ENCODE measurements around the gene CD79A.

Gene CD79A

GRCh38 chr19:41897181-41897580 is 20.1 kb downstream of the CD79A start:
- H3K27ac Mint-ChIP-seq, result peak overlapping the region; percentile 88 to 93

GRCh38 chr19:41897820-41898219 is 20.7 kb downstream of the CD79A start:
- no peaks in the 10 kb centered on the region for H3K9me3 Mint-ChIP-seq
- DNase-seq (no peak), ATAC-seq (replicated peaks) (no peak)
- H3K27me3 Mint-ChIP-seq, result no peaks in the 10 kb centered on the region
- H3K36me3 Mint-ChIP-seq (ENCODE audit: insufficient read depth), result peaks cover 82% of the 10 kb centered on the region
- peak overlapping the region; percentile 88 to 93 for H3K27ac Mint-ChIP-seq
- no peak overlapping the region for H3K4me3 Mint-ChIP-seq
- peaks cover 36 to 47% of the 10 kb centered on the region in 2 donors for H3K4me1 Mint-ChIP-seq (ENCODE audit: low read depth in 2 of 2)

More at GRCh38 chr19:41897181-41897580, 20.1 kb downstream of the CD79A start:
- Mint-ChIP-seq H3K27me3 (no peaks in the 10 kb centered on the region), H3K36me3 (ENCODE audit: insufficient read depth) (peaks cover 80% of the 10 kb centered on the region), H3K9me3 (no peaks in the 10 kb centered on the region), H3K4me1 (ENCODE audit: low read depth in 2 of 2) (peaks cover 37 to 49% of the 10 kb centered on the region in 2 donors), H3K4me3 (no peak overlapping the region)
- ATAC-seq (replicated peaks) (no peak), DNase-seq (no peak)

GRCh38 chr19:41898235-41898634 is 21.2 kb downstream of the CD79A start:
- no peak for ATAC-seq (replicated peaks)
- Mint-ChIP-seq H3K27ac (peak overlapping the region; percentile 88 to 93), H3K4me1 (ENCODE audit: low read depth in 2 of 2) (peaks cover 33 to 44% of the 10 kb centered on the region in 2 donors), H3K4me3 (no peak overlapping the region), H3K27me3 (no peaks in the 10 kb centered on the region), H3K36me3 (ENCODE audit: insufficient read depth) (peaks cover 86% of the 10 kb centered on the region), H3K9me3 (no peaks in the 10 kb centered on the region)
- DNase-seq, result no peak

- no peaks in the 10 kb centered on the region for H3K9me3 Mint-ChIP-seq
- peak overlapping the region in 1 of 2 donors; percentile 80 for H3K27ac Mint-ChIP-seq
- DNase-seq, result no peak
- ATAC-seq (replicated peaks), result no peak
- no peaks in the 10 kb centered on the region for H3K27me3 Mint-ChIP-seq
- H3K36me3 Mint-ChIP-seq (ENCODE audit: insufficient read depth), result peaks cover 94% of the 10 kb centered on the region
- no peak overlapping the region for H3K4me3 Mint-ChIP-seq
- H3K4me1 Mint-ChIP-seq (ENCODE audit: low read depth in 2 of 2), result peaks cover 37 to 44% of the 10 kb centered on the region in 2 donors
Measured at GRCh38 chr19:41901707-41902360, 24.8 kb downstream of the CD79A start.

GRCh38 chr19:41902594-41902993 is 25.5 kb downstream of the CD79A start:
- Mint-ChIP-seq H3K9me3 (no peaks in the 10 kb centered on the region), H3K4me3 (no peak overlapping the region), H3K4me1 (ENCODE audit: low read depth in 2 of 2) (peaks cover 39 to 46% of the 10 kb centered on the region in 2 donors), H3K36me3 (ENCODE audit: insufficient read depth) (peaks cover 97% of the 10 kb centered on the region), H3K27ac (peak overlapping the region; percentile 80 to 90), H3K27me3 (no peaks in the 10 kb centered on the region)
- ATAC-seq (replicated peaks) (no peak), DNase-seq (no peak)

GRCh38 chr19:41903193-41903953 is 26.3 kb downstream of the CD79A start:
- Mint-ChIP-seq H3K36me3 (ENCODE audit: insufficient read depth) (peaks cover 91% of the 10 kb centered on the region), H3K4me3 (no peak overlapping the region), H3K27me3 (no peaks in the 10 kb centered on the region), H3K27ac (peak overlapping the region; percentile 80 to 90), H3K9me3 (no peaks in the 10 kb centered on the region), H3K4me1 (ENCODE audit: low read depth in 2 of 2) (peaks cover 31 to 39% of the 10 kb centered on the region in 2 donors)
- ATAC-seq (replicated peaks), result no peak
- DNase-seq, result no peak

- H3K4me1 Mint-ChIP-seq (ENCODE audit: low read depth in 2 of 2), result peaks cover 31 to 32% of the 10 kb centered on the region in 2 donors
- peaks cover 91% of the 10 kb centered on the region for H3K36me3 Mint-ChIP-seq (ENCODE audit: insufficient read depth)
- no peaks in the 10 kb centered on the region for H3K27me3 Mint-ChIP-seq
- no peak for DNase-seq
- ATAC-seq (replicated peaks), result no peak
- no peaks in the 10 kb centered on the region for H3K9me3 Mint-ChIP-seq
- H3K27ac Mint-ChIP-seq, result peak overlapping the region in 1 of 2 donors; percentile 60
- H3K4me3 Mint-ChIP-seq, result peak overlapping the region in 1 of 2 donors; percentile 36
Measured at GRCh38 chr19:41904118-41904870, 27.2 kb downstream of the CD79A start.

- H3K36me3 Mint-ChIP-seq (ENCODE audit: insufficient read depth), result peaks cover 86% of the 10 kb centered on the region
- H3K27me3 Mint-ChIP-seq, result no peaks in the 10 kb centered on the region
- H3K4me3 Mint-ChIP-seq, result no peak overlapping the region
- ATAC-seq (replicated peaks), result no peak
- peak overlapping the region; percentile 9 to 60 for H3K27ac Mint-ChIP-seq
- no peaks in the 10 kb centered on the region for H3K9me3 Mint-ChIP-seq
- peaks cover 34 to 38% of the 10 kb centered on the region in 2 donors for H3K4me1 Mint-ChIP-seq (ENCODE audit: low read depth in 2 of 2)
- DNase-seq, result no peak
Measured at GRCh38 chr19:41905273-41906002, 28.4 kb downstream of the CD79A start.

GRCh38 chr19:41906271-41906670 is 29.2 kb downstream of the CD79A start:
- Mint-ChIP-seq H3K27ac (peak overlapping the region; percentile 9 to 75), H3K9me3 (no peaks in the 10 kb centered on the region), H3K36me3 (ENCODE audit: insufficient read depth) (peaks cover 85% of the 10 kb centered on the region), H3K4me3 (no peak overlapping the region), H3K27me3 (no peaks in the 10 kb centered on the region), H3K4me1 (ENCODE audit: low read depth in 2 of 2) (peaks cover 42 to 47% of the 10 kb centered on the region in 2 donors)
- DNase-seq, result no peak
- no peak for ATAC-seq (replicated peaks)

- no peak for DNase-seq
- H3K27me3 Mint-ChIP-seq, result peaks cover 0 to 3% of the 10 kb centered on the region in 2 donors
- peaks cover 47 to 52% of the 10 kb centered on the region in 2 donors for H3K4me1 Mint-ChIP-seq (ENCODE audit: low read depth in 2 of 2)
- peak overlapping the region in 1 of 2 donors; percentile 3 for H3K4me3 Mint-ChIP-seq
- H3K27ac Mint-ChIP-seq, result peak overlapping the region; percentile 29 to 75
- no peaks in the 10 kb centered on the region for H3K9me3 Mint-ChIP-seq
- H3K36me3 Mint-ChIP-seq (ENCODE audit: insufficient read depth), result peaks cover 85% of the 10 kb centered on the region
- no peak for ATAC-seq (replicated peaks)
Measured at GRCh38 chr19:41906916-41907680, 30.0 kb downstream of the CD79A start.

GRCh38 chr19:41907994-41908615 is 31.0 kb downstream of the CD79A start:
- Mint-ChIP-seq H3K27ac (no peak overlapping the region), H3K9me3 (no peaks in the 10 kb centered on the region), H3K4me3 (no peak overlapping the region), H3K27me3 (peaks cover 0 to 8% of the 10 kb centered on the region in 2 donors), H3K36me3 (ENCODE audit: insufficient read depth) (peaks cover 78% of the 10 kb centered on the region), H3K4me1 (ENCODE audit: low read depth in 2 of 2) (peaks cover 52 to 57% of the 10 kb centered on the region in 2 donors)
- DNase-seq, result no peak
- ATAC-seq (replicated peaks), result no peak

Measured in effector memory CD8-positive, alpha-beta T cell (primary cell).